ENCODE data around the gene ENPP3. TPM values are rescaled to one million over a fixed set of nuclear protein-coding genes. Genes with fewer than 3 reads are reported as not detected.

The ENPP3 gene
- total and polyA plus RNA-seq, 4 donors = 0.31 to 2.9 (median 0.54) TPM

Small RNA genes lying within 50 kb of the gene (small RNA-seq; reads per million reads assigned to genes)
- gene MIR548H5 (ENCODE audit: low replicate concordance) (not detected), gene RNU4-18P (ENCODE audit: low replicate concordance) (not detected)

Other genes with a start within 250 kb of the ENPP3 start
- 1 to 10 TPM; 3.6 to 5.0 TPM for gene ARG1, start 64.1 kb upstream of the ENPP3 start, total RNA-seq
- 10 to 100 TPM in 1 of 2 donors, under 1 TPM in 1; 0.31 to 33.1 TPM for gene ARG1, start 64.1 kb upstream of the ENPP3 start, polyA plus RNA-seq
- gene MED23, start 9.1 kb upstream of the ENPP3 start, total RNA-seq = 10 to 100 TPM; 22.0 to 69.0 TPM
- gene MED23, start 9.1 kb upstream of the ENPP3 start, polyA plus RNA-seq = 10 to 100 TPM in 1 of 2 donors, 1 to 10 TPM in 1; 8.7 to 15.0 TPM
- not detected for gene OR2A4, start 64.1 kb downstream of the ENPP3 start, total RNA-seq
- not detected for gene OR2A4, start 64.1 kb downstream of the ENPP3 start, polyA plus RNA-seq
- gene CTAGE9, start 73.7 kb downstream of the ENPP3 start, total RNA-seq = not detected
- not detected for gene CTAGE9, start 73.7 kb downstream of the ENPP3 start, polyA plus RNA-seq
- gene ENPP1, start 170.7 kb downstream of the ENPP3 start, total RNA-seq = 1 to 10 TPM; 1.2 to 7.3 TPM
- under 1 TPM; 0.21 to 0.47 TPM for gene ENPP1, start 170.7 kb downstream of the ENPP3 start, polyA plus RNA-seq